AG09309 (cell line): Measurements from ENCODE around the gene OLFML2A.

Experiments
- DNase-seq: peaks from one replicate; pipeline ENCODE4 v3.0.0-alpha.2; 2010; ENCODE audit warnings: low read depth
- H3K4me3 ChIP-seq: 2 replicates; pipeline ENCODE4 v1.5.1; 2011; ENCODE audit warnings: mild to moderate bottlenecking, low read depth, low read length, moderate library complexity; ENCODE audit not compliant: control insufficient read depth
- CTCF ChIP-seq: IDR thresholded peaks from 2 replicates; pipeline ENCODE4 v1.5.1; 2011; ENCODE audit warnings: mild to moderate bottlenecking, low read depth, low read length, inconsistent platforms; ENCODE audit not compliant: insufficient read depth, control insufficient read depth; ENCODE audit errors: missing control alignments

Gene OLFML2A

GRCh38 chr9:124759327-124759726, 17.6 kb upstream of the OLFML2A start:
- no peak for TF ChIP-seq CTCF
- no peak for DNase-seq
- H3K4me3 ChIP-seq, result no peak overlapping the region

- DNase-seq, result no peak
- no peak for TF ChIP-seq CTCF
- H3K4me3 ChIP-seq, result no peak overlapping the region
Observed at GRCh38 chr9:124760719-124761118, 16.2 kb upstream of the OLFML2A start.

- DNase-seq, result no peak
- no peak overlapping the region for H3K4me3 ChIP-seq
- TF ChIP-seq CTCF, result no peak
Observed at GRCh38 chr9:124761196-124761595, 15.7 kb upstream of the OLFML2A start.

GRCh38 chr9:124761710-124762109, 15.2 kb upstream of the OLFML2A start:
- DNase-seq, result no peak
- no peak overlapping the region for H3K4me3 ChIP-seq
- no peak for TF ChIP-seq CTCF

- no peak for DNase-seq
- no peak overlapping the region for H3K4me3 ChIP-seq
Observed at GRCh38 chr9:124762633-124763032, 14.3 kb upstream of the OLFML2A start.

GRCh38 chr9:124764774-124765438, 12.0 kb upstream of the OLFML2A start:
- no peak for DNase-seq
- H3K4me3 ChIP-seq, result no peak overlapping the region
- TF ChIP-seq CTCF, result peak; percentile 29

More at GRCh38 chr9:124762633-124763032, 14.3 kb upstream of the OLFML2A start:
- no peak for TF ChIP-seq CTCF
